Myocyte (in vitro differentiated cells): ENCODE data around the gene CCDC74A. TPM values are rescaled to one million over a fixed set of nuclear protein-coding genes. Genes with fewer than 3 reads are reported as not detected.
A peak's percentile ranks its signal among the peaks of the same experiment; 100 is the strongest.
"Not testable (repeated sequence)": the region's sequence is repeated elsewhere in the genome, so short reads cannot be mapped to it uniquely, and the experiment has no call there.

Experiments used
- DNase-seq: peaks from one replicate; pipeline ENCODE4 v3.0.0-alpha.2; 2012; ENCODE audit warnings: low read depth
- total RNA-seq: library from RNA; depleted of rRNA; stranded (reverse); fragments of >200 nt; gene quantifications from 2 replicates; pipeline ENCODE4 v1.2.3, GENCODE V29; 2014

Gene CCDC74A
- total RNA-seq, 1 donor from 2014 or later = 7.8 TPM

DNA sequence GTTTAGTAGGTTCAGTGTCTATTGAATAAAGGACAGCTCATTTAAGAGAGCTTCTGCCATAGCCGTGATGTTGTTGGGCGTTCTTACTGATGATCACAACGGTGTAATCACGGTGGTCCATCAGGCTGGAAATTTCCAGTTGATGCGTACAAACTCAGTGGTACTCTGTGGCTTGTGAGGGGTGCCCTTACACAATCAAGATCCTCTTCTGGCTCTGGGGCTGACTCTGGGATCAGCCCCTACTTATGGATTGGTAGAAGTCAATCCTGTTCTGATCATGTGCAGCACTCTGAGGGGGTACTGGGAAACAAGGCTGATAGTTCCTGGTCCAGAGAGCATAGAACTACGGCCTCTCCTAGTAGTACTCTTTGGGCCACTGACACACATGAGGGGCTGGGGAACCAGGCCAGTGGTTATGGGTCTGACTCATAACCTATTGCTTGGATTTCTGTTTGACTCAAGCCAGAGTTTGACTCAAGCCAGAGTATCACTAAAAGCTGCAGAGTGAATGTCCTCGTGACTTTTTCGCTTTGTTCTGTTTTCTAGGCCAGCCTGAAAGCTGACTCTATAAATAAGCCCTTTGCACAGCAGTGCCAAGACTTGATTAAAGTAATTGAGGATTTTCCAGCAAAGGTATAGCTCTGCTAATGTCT lies 29.2 kb upstream of the CCDC74A start:
- not testable (repeated sequence) for DNase-seq

DNA sequence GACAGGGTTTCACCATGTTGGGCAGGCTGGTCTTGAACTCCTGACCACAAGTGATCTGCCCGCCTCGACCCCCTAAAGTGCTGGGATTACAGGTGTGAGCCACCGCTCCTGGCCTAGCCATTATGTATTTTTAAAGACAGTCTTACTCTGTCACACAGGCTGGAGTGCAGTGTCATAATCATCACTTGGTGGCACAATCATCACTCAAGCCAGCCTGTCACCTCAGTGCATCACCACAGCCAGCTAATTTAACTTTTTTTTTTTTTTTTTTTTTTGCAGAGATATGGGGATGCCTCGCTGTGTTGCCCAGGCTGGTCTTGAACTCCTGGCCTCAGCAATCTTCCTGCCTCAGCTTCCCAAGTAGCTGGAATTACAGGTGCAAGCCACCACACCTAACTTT lies 24.1 kb upstream of the CCDC74A start:
- DNase-seq = not testable (repeated sequence)

DNA sequence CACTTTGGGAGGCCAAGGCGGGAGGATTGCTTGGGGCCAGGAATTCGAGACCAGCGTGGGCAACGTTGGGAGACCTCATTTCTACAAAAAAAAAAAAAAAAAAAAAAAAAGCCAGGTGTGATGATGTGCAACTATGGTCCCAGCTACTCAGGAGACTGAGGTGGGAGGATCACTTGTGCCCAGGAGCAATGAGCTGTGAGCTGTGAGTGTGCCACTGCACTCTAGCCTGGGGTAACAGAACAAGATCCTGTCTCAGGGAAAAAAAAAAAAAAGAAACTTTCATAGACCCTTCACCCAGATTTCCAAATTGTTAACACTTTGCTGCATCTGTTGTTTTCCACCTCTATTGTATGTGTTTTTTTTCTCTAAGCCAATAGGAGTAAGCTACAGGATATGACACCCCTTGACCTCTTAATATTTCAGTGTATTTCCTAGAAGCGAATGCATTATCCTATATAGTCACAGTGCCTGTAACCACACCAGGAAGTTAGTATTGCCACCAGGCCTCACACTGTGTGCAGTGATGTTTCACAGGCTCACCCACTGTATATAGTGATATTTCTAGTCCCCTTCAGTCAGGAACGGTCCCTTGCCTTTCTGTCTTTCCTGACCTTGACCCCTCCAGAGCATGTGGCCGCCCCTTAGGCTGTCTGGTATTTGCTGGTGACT lies 23.5 kb upstream of the CCDC74A start:
- not testable (repeated sequence) for DNase-seq

DNA sequence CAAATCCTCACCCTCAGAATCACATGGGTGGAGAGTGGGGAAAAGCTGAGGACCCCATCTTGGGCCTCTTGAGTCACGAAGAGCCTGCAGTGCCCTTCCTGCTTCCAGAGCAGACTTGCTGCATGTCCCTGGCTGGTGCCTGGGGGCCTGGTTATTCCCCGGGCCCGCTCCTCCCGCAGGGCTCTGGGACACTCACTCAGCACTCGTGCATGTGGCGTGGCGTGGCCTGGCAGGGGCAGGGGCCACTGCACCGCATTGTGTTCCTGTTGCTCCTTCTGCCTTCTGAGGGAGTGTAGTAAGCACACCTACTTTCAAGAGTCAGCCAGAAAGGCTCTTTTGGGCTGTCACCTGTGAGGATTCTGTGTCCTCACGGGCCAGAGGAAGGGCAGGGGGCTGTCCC lies 18.1 kb upstream of the CCDC74A start:
- DNase-seq = no peak

DNA sequence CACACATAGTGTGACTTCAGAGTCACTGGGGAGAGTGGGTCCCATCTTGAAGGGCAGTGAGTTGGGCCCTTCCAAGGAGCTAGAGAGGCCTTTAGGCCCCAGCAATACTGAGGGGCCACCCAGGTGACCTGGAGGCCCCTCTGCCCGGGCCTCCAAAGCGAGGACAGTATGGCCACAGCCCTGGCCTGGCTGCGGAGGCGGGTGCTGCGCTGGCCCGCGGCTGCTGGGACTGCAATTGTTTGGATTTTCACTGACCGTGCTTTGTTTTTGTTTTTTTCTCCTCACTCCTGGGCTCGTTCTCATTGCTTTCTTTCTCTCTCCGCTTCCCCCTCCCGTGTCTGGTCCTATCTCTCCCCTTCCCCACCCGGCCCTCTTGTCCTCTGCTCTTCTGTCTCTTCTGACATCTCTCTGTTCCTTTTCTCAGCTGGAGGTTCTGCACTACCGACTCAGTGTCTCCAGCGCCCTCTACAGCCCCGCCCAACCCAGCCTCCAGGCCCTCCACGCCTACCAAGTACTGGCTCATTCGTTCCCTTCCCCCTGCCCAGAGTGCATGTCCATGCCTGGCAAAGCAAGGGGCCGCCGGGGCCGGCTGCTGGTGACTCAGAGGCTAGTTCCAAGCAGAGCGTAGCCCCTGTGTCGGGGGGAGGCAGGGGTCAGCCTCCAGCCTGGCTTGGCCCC lies 16.3 kb upstream of the CCDC74A start:
- DNase-seq = not testable (repeated sequence)

DNA sequence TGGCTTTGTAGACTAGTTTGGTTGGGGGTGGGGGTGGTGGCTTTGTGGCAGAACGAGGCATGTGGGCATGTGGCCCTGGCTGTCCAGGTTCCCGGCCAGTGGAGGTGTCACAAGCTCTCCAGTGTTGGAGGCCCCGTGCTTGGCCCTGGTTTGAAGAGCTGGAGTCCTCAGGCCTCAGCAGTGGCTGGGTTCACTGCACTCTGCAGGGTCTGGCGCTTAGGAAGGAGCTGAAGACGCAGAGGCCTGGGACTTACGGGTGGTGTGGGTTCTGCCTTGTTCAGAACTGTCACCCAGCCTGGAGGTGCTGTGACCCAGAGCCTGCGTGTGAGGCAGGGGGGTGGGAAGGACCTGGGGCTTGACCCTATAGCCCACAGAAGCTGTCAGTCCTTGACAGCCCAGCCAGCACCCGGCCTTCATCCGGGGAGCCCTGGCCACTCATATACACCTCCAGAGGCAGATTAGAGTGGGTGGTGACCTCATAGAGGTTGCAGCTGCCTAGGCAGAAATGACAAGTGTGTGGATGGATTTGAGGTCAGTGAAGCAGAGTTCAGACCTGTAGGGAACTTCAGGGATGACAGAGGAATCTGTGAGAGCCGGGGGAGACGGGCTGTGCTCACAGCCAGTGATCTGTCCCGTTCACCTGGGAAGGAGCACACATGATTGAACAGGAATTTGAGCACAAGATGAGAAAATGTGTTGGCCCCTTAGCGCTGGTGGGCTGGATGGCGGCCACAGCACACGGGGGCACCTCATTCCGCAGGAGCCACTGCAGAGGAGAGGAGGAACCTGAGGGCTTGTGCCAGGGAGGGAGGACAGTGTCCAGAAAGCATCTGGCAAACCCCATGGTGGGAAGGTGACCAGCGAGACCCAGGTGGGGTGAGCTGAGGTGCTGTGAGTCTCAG lies 15.5 kb upstream of the CCDC74A start:
- DNase-seq = not testable (repeated sequence)

DNA sequence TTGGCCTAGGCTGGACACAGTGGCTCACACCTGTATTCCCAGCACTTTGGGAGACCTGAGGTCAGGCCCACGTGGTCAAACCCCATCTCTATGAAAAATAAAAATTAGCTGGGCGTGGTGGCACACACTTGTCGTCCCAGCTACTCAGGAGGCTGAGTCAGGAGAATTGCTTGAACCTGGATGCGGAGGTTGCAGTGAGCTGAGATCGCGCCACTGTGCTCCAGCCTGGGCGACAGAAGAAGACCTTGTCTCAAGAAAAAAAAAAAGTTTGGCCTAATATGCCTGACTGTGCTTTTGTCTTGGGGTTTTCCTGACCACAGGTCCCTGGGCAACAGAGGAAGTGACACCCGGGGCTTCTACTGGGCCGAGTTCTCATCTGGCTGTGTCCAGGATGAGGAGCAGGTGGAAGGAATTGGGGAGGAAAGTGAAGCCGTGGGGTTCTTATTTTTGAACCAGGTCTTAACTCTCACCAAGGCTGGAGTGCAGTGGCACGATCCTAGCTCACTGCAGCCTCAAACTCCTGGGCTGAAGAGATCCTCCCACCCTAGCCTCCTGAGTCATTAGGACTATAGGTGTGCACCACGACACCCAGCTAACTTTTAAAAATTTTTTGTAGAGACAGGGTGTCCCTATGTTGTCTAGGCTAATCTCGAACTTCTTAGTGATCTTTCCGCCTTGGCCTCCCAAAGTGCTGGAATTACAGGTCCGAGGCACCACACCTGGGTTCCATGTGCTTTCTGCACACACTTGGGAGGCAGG lies 13.1 kb upstream of the CCDC74A start:
- not testable (repeated sequence) for DNase-seq

DNA sequence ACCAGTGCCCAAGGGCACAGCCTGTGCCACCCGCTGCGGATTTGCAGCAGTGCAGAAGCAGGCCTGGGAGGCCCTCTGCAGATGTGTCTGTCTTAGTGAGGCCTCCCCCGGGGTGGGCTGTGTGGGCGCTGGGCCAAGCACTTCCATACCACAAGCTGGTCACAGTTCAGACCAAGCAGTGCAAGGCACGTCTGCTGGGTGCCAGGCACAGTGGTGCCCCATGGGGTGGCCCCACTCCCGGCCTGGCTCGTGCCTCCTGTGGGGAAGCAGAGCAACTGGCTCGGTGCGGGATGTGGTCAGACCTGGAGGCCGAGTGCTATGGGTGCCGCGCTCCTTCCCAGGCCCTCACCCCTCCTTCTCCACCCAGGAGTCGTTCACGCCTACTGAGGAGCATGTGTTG lies 12.5 kb upstream of the CCDC74A start:
- not testable (repeated sequence) for DNase-seq

DNA sequence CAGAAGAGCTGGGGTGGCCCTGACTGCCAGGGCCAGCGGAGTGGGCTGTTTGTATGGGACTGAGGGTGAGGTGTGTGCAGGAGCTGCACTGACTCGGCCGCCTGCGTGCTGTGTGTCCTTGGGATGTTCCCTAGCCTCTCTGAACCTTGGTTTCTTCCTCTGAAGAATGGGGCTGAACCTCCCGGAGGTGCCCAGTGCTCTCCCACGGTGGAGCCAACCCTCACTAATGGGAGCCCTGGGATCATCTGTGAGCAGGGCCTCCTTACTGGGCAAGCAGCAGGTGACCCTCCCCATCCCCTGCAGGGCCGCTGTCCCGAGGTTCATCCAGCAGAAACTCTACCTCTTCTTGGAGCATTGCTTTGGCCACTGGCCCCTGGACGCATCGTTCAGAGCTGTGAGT lies 11.7 kb upstream of the CCDC74A start:
- DNase-seq = no peak

DNA sequence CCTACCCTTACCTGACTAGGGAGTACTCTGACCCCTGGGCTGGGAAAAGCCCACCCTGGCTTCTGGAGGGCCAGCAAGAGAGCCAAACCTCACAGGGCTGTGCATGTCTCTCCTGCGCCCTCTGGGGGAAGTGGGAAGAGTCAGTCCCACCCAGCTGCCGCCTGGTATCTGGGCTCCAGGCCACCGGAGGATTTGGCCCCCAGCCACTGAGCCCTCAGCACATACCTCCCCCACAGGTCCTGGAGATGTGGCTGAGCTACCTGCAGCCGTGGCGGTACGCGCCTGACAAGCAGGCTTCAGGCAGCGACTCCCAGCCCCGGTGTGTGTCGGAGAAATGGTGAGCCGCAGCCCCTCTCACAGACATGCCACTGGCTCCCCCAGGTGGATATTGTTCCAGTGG lies 11.1 kb upstream of the CCDC74A start:
- DNase-seq = peak; percentile 43

DNA sequence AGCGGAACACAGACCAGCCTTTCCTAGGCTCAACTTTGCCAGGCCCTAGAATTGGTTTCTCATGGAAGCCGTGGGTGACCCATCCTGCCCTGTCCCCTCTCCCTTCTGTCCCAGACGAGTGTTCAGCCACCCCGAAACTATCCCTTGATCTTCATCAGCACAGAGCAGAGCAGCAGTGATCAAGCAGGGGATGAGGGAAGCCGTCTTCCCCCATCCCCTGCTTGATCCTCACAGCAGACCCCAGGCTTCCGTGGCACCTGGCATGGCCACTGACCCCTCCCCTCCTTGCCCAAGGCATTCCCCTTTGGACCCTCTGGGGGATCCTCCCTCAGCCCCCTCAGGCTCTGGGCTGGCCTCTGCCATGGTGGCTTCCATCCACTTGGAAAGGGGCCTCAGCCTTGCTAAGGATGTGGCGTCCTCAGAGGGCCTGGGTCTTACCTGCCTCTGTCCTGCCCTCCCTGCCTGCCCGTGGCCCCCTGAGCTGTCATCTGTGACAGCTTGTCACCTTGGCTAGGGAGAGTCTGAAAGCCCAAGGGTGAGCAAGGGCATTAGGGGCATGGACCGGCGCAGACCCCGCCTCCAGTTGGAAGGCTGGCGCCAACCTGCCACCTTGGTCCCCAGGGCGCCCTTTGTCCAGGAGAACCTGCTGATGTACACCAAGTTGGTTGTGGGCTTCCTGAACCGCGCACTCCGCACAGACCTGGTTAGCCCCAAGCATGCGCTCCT lies 10.4 kb upstream of the CCDC74A start:
- no peak for DNase-seq

DNA sequence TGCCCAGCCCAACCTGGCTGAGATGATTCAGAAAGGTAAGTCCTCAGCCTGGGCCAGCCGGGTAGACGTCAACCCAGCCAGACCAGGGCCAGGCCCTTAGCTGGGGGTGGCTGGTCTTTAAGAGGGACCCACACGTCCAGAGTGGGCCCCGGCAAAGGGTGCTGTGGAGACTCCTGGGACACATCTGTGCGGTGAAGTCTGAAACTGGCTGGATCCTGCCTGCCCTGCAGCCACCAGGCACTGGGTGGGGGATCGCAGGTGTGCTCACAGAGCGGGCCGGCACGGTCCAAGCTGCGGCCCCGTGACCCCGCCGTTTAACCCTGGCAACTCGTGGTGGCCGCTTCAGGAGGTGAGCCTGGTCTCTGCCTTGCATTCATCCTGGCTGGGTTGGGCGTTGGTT lies 9.8 kb upstream of the CCDC74A start:
- DNase-seq = not testable (repeated sequence)

DNA sequence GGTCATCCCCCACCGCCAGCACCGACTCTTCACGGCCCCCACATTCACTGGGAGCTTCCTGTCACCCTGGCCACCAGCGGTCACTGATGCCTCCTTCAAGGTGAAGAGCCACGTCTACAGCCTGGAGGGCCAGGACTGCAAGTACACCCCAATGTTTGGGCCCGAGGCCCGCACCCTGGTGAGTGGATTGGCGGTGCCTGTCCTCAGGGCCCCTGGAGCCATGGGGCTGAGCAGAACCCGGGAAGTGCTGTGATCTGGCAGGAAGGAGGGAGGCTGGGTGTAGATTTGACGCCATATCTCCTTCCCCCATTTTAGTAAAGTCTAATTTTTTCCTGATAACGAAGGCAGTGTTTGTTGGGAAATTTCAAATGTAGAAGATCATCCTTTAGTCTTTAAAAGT lies 9.2 kb upstream of the CCDC74A start:
- DNase-seq = not testable (repeated sequence)

DNA sequence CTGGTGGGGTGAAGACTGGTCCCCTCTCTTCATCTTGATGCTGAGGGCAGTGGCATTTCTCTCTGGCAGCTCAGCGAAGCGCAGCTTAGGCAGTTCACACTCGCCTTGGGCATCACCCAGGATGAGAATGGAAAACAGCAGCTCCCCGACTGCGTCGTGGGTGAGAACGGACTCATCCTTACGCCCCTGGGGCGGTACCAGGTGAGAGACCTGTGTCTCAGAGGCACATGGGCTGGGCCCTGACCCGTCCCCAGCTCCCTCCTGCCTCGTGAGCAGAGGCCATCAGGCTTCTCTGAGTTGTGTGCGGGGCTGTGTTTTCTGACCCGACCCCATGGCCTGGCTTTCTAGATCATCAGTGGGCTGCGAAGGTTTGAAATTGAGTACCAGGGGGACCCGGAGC lies 8.2 kb upstream of the CCDC74A start:
- no peak for DNase-seq

DNA sequence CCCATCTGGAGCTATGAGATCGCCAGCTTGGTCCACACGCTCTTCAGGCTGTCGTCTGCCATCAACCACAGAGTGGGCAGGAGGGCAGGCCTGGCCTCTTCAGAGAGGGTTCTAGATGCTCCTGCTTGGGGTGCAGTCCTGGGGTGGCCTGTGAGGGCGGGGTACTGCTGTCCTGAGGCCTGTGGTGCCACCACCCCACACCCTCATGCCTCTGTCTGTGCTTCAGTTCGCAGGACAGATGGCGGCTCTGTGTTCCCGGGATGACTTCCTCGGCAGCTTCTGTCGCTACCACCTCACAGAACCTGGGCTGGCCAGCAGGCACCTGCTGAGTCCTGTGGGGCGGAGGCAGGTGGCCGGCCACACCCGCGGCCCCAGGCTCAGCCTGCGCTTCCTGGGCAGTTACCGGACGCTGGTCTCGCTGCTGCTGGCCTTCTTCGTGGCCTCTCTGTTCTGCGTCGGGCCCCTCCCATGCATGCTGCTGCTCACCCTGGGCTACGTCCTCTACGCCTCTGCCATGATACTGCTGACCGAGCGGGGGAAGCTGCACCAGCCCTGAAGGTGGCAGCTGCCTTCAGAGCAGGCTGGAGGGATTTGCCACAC lies 7.7 kb upstream of the CCDC74A start:
- DNase-seq = not testable (repeated sequence)

DNA sequence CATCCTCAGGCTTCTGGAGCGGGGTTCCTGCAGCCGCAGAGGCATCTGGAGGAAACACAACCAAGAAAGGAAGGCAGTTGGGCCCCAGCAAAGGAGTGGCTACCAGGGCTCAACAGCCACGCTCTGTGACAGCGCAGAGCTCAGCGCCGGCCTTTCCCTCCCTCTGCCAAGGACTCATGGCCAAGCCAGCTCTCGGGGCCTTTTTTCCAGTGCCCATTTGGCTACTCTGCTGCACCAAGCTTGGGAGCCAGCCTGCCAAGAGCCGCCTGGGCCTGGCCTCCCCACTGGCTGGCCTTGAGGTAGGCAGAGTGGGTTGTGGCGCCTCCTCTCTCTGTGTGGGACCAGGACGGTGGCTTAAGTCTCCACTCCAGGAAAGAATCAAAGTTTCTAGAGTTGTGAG lies 7.2 kb upstream of the CCDC74A start:
- DNase-seq = no peak

DNA sequence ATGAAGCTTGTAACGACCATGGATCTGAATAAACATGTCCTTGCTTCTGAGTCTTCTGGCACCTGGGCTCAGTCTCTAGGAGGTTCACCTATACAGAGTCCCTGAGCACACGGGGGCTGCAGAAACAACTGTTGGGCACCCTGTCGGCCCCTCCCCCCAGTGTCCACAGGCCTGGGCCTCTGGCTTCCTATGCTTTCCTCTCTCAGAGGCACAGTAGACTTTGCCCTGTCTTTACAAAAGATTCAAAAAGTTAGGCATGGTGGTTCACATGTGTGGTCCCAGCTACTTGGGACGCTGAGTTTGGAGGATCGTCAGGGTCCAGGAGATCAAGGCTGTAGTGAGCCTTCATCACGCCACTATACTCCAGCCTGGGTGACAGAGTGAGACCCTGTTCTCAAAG lies 6.2 kb upstream of the CCDC74A start:
- not testable (repeated sequence) for DNase-seq

DNA sequence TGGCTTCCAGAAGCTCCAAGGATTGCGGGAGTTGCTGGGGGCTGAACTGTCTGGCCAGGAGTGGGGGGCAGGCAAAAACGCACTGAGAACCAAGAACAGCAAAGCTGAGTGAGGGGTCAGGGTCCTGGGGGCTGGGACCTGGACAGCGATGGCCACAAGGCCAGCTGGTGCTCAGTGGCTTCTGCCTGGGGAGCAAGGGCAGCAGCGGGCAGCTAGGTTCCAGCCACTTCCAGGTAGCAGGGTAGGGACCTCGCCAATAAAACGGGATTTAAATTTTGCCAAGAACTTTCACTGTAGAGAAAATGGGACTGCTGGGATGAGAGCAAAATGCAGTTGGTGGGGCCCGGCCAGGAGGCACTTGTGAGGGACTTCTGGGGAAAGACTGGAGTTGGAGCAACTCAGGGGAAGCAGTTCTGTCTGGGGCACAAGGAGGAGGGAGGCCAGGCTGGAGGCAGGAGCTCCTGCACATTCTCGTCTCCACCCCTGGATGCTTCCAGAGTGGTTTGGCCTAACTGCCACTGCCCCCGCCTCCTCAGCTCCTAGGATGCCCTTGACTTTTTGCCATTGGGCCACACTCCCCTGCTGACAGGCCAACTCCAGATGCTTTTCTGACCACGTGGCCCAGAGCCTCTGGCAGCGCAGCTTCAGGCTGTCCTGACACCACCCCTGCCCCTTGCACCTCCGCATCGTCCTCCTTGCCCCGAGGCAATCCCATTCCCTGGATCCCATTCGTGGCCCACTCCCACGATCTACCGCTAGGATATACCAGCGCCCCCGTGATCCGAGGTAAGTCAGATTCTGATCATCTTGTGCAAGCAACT lies 5.5 kb upstream of the CCDC74A start:
- DNase-seq = no peak

DNA sequence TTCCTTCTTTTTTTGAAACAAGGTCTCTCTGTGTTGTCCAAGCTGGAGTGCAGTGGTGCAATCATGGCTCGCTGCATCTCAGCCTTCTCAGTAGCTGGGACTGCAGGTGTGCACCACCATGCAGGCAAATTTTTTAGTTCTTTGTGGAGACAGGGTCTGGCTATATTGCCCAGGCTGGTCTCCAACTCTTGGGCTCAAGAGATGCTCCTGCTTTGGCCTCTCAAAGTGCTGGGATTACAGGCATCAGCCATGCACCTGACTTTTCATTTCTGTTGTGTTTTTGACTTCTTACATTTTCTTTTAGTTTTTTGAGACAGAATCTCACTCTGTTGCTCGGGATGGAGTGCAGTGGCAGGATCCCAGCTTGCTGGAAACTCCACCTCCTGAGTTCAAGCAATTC lies 2.4 kb upstream of the CCDC74A start:
- DNase-seq = not testable (repeated sequence)
